Measurements from ENCODE around the gene NAP1L4. TPM values are rescaled to one million over a fixed set of nuclear protein-coding genes. Genes with fewer than 3 reads are reported as not detected.

Gene NAP1L4
- total and polyA plus RNA-seq, 10 donors: 79.5 to 137 (median 114) TPM

- H3K4me1 ChIP-seq: peaks cover 10 to 70% (median 56%) of the 10 kb centered on the region in 6 donors
- peak overlapping the region; percentile 39 to 95 (median 82) for H3K27ac ChIP-seq
- TF ChIP-seq POLR2A (IDR thresholded peaks at IDR 0.05) (no peak), POLR2AphosphoS5 (IDR thresholded peaks at IDR 0.05) (no peak)
- TF ChIP-seq, protein P1, sequence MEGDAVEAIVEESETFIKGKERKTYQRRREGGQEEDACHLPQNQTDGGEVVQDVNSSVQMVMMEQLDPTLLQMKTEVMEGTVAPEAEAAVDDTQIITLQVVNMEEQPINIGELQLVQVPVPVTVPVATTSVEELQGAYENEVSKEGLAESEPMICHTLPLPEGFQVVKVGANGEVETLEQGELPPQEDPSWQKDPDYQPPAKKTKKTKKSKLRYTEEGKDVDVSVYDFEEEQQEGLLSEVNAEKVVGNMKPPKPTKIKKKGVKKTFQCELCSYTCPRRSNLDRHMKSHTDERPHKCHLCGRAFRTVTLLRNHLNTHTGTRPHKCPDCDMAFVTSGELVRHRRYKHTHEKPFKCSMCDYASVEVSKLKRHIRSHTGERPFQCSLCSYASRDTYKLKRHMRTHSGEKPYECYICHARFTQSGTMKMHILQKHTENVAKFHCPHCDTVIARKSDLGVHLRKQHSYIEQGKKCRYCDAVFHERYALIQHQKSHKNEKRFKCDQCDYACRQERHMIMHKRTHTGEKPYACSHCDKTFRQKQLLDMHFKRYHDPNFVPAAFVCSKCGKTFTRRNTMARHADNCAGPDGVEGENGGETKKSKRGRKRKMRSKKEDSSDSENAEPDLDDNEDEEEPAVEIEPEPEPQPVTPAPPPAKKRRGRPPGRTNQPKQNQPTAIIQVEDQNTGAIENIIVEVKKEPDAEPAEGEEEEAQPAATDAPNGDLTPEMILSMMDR (IDR thresholded peaks at IDR 0.05 in 8 of 11, conservative IDR thresholded peaks at IDR 0.05 in 3 of 11): no peak
- DNase-seq: peak; percentile 84
- intact Hi-C loops (cut with DNase I; ENCODE audit: low total_unique reads): no loop called here
- no peaks in the 10 kb centered on the region for H3K9me3 ChIP-seq
- peaks cover 0 to 22% (median 0%) of the 10 kb centered on the region in 7 donors for H3K27me3 ChIP-seq (replicated peaks in 1 of 7)
- peak overlapping the region in 5 of 8 donors; percentile 58 to 90 (median 61) for H3K4me3 ChIP-seq
- peaks cover 0 to 14% (median 0%) of the 10 kb centered on the region in 6 donors for H3K36me3 ChIP-seq
- 88 to 94% (median 90%) methylated on average over 11 to 16 of the region's 16 CpGs for WGBS, 5 donors
These were observed 90.8 kb downstream of the NAP1L4 start for GRCh38 chr11:2901196-2901796.

- peaks cover 10 to 69% (median 56%) of the 10 kb centered on the region in 6 donors for H3K4me1 ChIP-seq
- intact Hi-C loops (cut with DNase I; ENCODE audit: low total_unique reads): no loop called here
- peaks cover 0 to 22% (median 0%) of the 10 kb centered on the region in 7 donors for H3K27me3 ChIP-seq (replicated peaks in 1 of 7)
- DNase-seq: no peak
- peak in 2 of 3 donors; percentile 1 to 31 for TF ChIP-seq POLR2AphosphoS5 (IDR thresholded peaks at IDR 0.05)
- no peak for TF ChIP-seq POLR2A (IDR thresholded peaks at IDR 0.05)
- whole genome bisulfite sequencing, 5 donors: 37 to 61% (median 44%) methylated on average over 8 to 13 of the region's 13 CpGs
- H3K36me3 ChIP-seq: no peaks in the 10 kb centered on the region
- peak overlapping the region in 1 of 8 donors; percentile 50 for H3K4me3 ChIP-seq
- H3K27ac ChIP-seq: peak overlapping the region in 7 of 8 donors; percentile 52 to 86 (median 73)
- no peaks in the 10 kb centered on the region for H3K9me3 ChIP-seq
These were observed 92.9 kb downstream of the NAP1L4 start for GRCh38 chr11:2899080-2899783.

GRCh38 chr11:2898366-2899079 is 93.6 kb downstream of the NAP1L4 start:
- H3K9me3 ChIP-seq: no peaks in the 10 kb centered on the region
- intact Hi-C loops (cut with DNase I; ENCODE audit: low total_unique reads): no loop called here
- peaks cover 0 to 19% (median 0%) of the 10 kb centered on the region in 7 donors for H3K27me3 ChIP-seq (replicated peaks in 1 of 7)
- H3K4me1 ChIP-seq: peaks cover 10 to 62% (median 53%) of the 10 kb centered on the region in 6 donors
- WGBS, 5 donors: 31 to 41% (median 32%) methylated on average over 12 of the region's 12 CpGs
- peak overlapping the region in 1 of 8 donors; percentile 50 for H3K4me3 ChIP-seq
- peak; percentile 66 to 86 (median 70) for TF ChIP-seq POLR2AphosphoS5 (IDR thresholded peaks at IDR 0.05)
- TF ChIP-seq POLR2A (IDR thresholded peaks at IDR 0.05): no peak
- H3K27ac ChIP-seq: peak overlapping the region in 7 of 8 donors; percentile 52 to 86 (median 73)
- H3K36me3 ChIP-seq: no peaks in the 10 kb centered on the region
- DNase-seq: peak; percentile 91

DNA sequence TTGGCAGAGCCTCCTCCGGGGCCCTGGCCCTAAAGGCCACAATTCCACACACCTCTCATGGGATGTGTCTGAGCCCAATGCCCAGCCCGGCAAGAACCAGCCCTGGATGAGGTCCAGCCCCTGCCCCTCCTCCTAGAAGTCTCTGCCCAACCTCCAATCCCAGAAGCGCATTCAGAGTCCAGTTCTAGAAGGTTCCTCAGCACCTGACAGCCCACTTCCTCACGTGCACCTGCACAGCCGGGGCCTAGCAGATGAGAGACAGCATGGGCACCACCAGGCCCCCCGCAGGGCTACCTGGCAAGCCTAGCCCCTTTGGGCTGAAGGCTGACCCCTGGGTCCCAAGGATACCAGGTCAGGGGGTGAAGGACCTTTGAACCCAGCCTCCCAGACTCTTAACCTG is 95.1 kb downstream of the NAP1L4 start:
- no peak for DNase-seq
- intact Hi-C loops (cut with DNase I; ENCODE audit: low total_unique reads): no loop called here
- 71 to 100% (median 92%) methylated on average over 2 to 6 of the region's 6 CpGs for WGBS, 5 donors
- Histone ChIP-seq H3K4me1 (peaks cover 14 to 60% (median 49%) of the 10 kb centered on the region in 6 donors), H3K27me3 (replicated peaks in 1 of 7) (peaks cover 0 to 4% (median 0%) of the 10 kb centered on the region in 7 donors), H3K4me3 (no peak overlapping the region), H3K36me3 (no peaks in the 10 kb centered on the region), H3K27ac (no peak overlapping the region), H3K9me3 (no peaks in the 10 kb centered on the region)
- TF ChIP-seq POLR2AphosphoS5 (IDR thresholded peaks at IDR 0.05) (no peak), POLR2A (IDR thresholded peaks at IDR 0.05) (no peak)
- TF ChIP-seq, protein P1 (IDR thresholded peaks at IDR 0.05 in 8 of 11, conservative IDR thresholded peaks at IDR 0.05 in 3 of 11): no peak
